ENCODE data around the gene KIF16B.

KIF16B gene

GRCh38 chr20:16394784-16395183, 178.5 kb downstream of the KIF16B start:
- no peak overlapping the region for H3K27ac ChIP-seq (ENCODE audit: low read depth, low read length)
- no peak overlapping the region for H3K4me3 ChIP-seq (ENCODE audit: low read depth in 1 of 2, low read length in 2 of 2)
- no peaks in the 10 kb centered on the region for H3K27me3 ChIP-seq (ENCODE audit: control insufficient read depth in 1 of 2, insufficient read depth in 2 of 2, low read length in 2 of 2)
- peaks cover 13 to 14% of the 10 kb centered on the region in 2 donors for H3K36me3 ChIP-seq (ENCODE audit: control insufficient read depth in 1 of 2, insufficient read depth in 2 of 2, low read length in 2 of 2)
- peaks cover 0 to 10% of the 10 kb centered on the region in 2 donors for H3K4me1 ChIP-seq (ENCODE audit: control insufficient read depth in 1 of 2, insufficient read depth in 2 of 2, low read length in 2 of 2)
- no peaks in the 10 kb centered on the region for H3K9me3 ChIP-seq (ENCODE audit: control insufficient read depth in 1 of 2, low read length in 2 of 2)
- no peak overlapping the region for H3K9ac ChIP-seq (ENCODE audit: low read depth in 1 of 2, low read length in 2 of 2)

GRCh38 chr20:16393836-16394235, 179.4 kb downstream of the KIF16B start:
- Histone ChIP-seq H3K27ac (ENCODE audit: low read depth, low read length) (no peak overlapping the region), H3K4me1 (ENCODE audit: control insufficient read depth in 1 of 2, insufficient read depth in 2 of 2, low read length in 2 of 2) (peaks cover 0 to 10% of the 10 kb centered on the region in 2 donors), H3K9me3 (ENCODE audit: control insufficient read depth in 1 of 2, low read length in 2 of 2) (no peaks in the 10 kb centered on the region), H3K27me3 (ENCODE audit: control insufficient read depth in 1 of 2, insufficient read depth in 2 of 2, low read length in 2 of 2) (no peaks in the 10 kb centered on the region), H3K36me3 (ENCODE audit: control insufficient read depth in 1 of 2, insufficient read depth in 2 of 2, low read length in 2 of 2) (peaks cover 9 to 15% of the 10 kb centered on the region in 2 donors), H3K9ac (ENCODE audit: low read depth in 1 of 2, low read length in 2 of 2) (no peak overlapping the region), H3K4me3 (ENCODE audit: low read depth in 1 of 2, low read length in 2 of 2) (no peak overlapping the region)

- Histone ChIP-seq H3K27me3 (ENCODE audit: control insufficient read depth in 1 of 2, insufficient read depth in 2 of 2, low read length in 2 of 2) (no peaks in the 10 kb centered on the region), H3K27ac (ENCODE audit: low read depth, low read length) (no peak overlapping the region), H3K4me1 (ENCODE audit: control insufficient read depth in 1 of 2, insufficient read depth in 2 of 2, low read length in 2 of 2) (peaks cover 0 to 10% of the 10 kb centered on the region in 2 donors), H3K4me3 (ENCODE audit: low read depth in 1 of 2, low read length in 2 of 2) (no peak overlapping the region), H3K9ac (ENCODE audit: low read depth in 1 of 2, low read length in 2 of 2) (no peak overlapping the region), H3K36me3 (ENCODE audit: control insufficient read depth in 1 of 2, insufficient read depth in 2 of 2, low read length in 2 of 2) (peaks cover 9 to 15% of the 10 kb centered on the region in 2 donors), H3K9me3 (ENCODE audit: control insufficient read depth in 1 of 2, low read length in 2 of 2) (no peaks in the 10 kb centered on the region)
These were observed 180.0 kb downstream of the KIF16B start for GRCh38 chr20:16393297-16393696.

GRCh38 chr20:16392346-16392745, 180.9 kb downstream of the KIF16B start:
- Histone ChIP-seq H3K4me1 (ENCODE audit: control insufficient read depth in 1 of 2, insufficient read depth in 2 of 2, low read length in 2 of 2) (peaks cover 0 to 10% of the 10 kb centered on the region in 2 donors), H3K27me3 (ENCODE audit: control insufficient read depth in 1 of 2, insufficient read depth in 2 of 2, low read length in 2 of 2) (no peaks in the 10 kb centered on the region), H3K36me3 (ENCODE audit: control insufficient read depth in 1 of 2, insufficient read depth in 2 of 2, low read length in 2 of 2) (peaks cover 15 to 17% of the 10 kb centered on the region in 2 donors), H3K27ac (ENCODE audit: low read depth, low read length) (no peak overlapping the region), H3K9ac (ENCODE audit: low read depth in 1 of 2, low read length in 2 of 2) (no peak overlapping the region), H3K4me3 (ENCODE audit: low read depth in 1 of 2, low read length in 2 of 2) (no peak overlapping the region), H3K9me3 (ENCODE audit: control insufficient read depth in 1 of 2, low read length in 2 of 2) (no peaks in the 10 kb centered on the region)

- H3K36me3 ChIP-seq (ENCODE audit: control insufficient read depth in 1 of 2, insufficient read depth in 2 of 2, low read length in 2 of 2): peaks cover 15 to 21% of the 10 kb centered on the region in 2 donors
- H3K9me3 ChIP-seq (ENCODE audit: control insufficient read depth in 1 of 2, low read length in 2 of 2): no peaks in the 10 kb centered on the region
- no peak overlapping the region for H3K27ac ChIP-seq (ENCODE audit: low read depth, low read length)
- H3K4me3 ChIP-seq (ENCODE audit: low read depth in 1 of 2, low read length in 2 of 2): no peak overlapping the region
- peaks cover 0 to 10% of the 10 kb centered on the region in 2 donors for H3K4me1 ChIP-seq (ENCODE audit: control insufficient read depth in 1 of 2, insufficient read depth in 2 of 2, low read length in 2 of 2)
- no peak overlapping the region for H3K9ac ChIP-seq (ENCODE audit: low read depth in 1 of 2, low read length in 2 of 2)
- no peaks in the 10 kb centered on the region for H3K27me3 ChIP-seq (ENCODE audit: control insufficient read depth in 1 of 2, insufficient read depth in 2 of 2, low read length in 2 of 2)
These were observed 182.3 kb downstream of the KIF16B start for GRCh38 chr20:16390991-16391390.

GRCh38 chr20:16388731-16389130, 184.5 kb downstream of the KIF16B start:
- no peak overlapping the region for H3K4me3 ChIP-seq (ENCODE audit: low read depth in 1 of 2, low read length in 2 of 2)
- peaks cover 15 to 31% of the 10 kb centered on the region in 2 donors for H3K36me3 ChIP-seq (ENCODE audit: control insufficient read depth in 1 of 2, insufficient read depth in 2 of 2, low read length in 2 of 2)
- peaks cover 0 to 7% of the 10 kb centered on the region in 2 donors for H3K4me1 ChIP-seq (ENCODE audit: control insufficient read depth in 1 of 2, insufficient read depth in 2 of 2, low read length in 2 of 2)
- H3K27me3 ChIP-seq (ENCODE audit: control insufficient read depth in 1 of 2, insufficient read depth in 2 of 2, low read length in 2 of 2): no peaks in the 10 kb centered on the region
- H3K27ac ChIP-seq (ENCODE audit: low read depth, low read length): no peak overlapping the region
- no peak overlapping the region for H3K9ac ChIP-seq (ENCODE audit: low read depth in 1 of 2, low read length in 2 of 2)
- H3K9me3 ChIP-seq (ENCODE audit: control insufficient read depth in 1 of 2, low read length in 2 of 2): no peaks in the 10 kb centered on the region

GRCh38 chr20:16387666-16388065, 185.6 kb downstream of the KIF16B start:
- H3K9ac ChIP-seq (ENCODE audit: low read depth in 1 of 2, low read length in 2 of 2): no peak overlapping the region
- no peak overlapping the region for H3K27ac ChIP-seq (ENCODE audit: low read depth, low read length)
- peaks cover 15 to 37% of the 10 kb centered on the region in 2 donors for H3K36me3 ChIP-seq (ENCODE audit: control insufficient read depth in 1 of 2, insufficient read depth in 2 of 2, low read length in 2 of 2)

GRCh38 chr20:16385891-16386290, 187.4 kb downstream of the KIF16B start:
- H3K27me3 ChIP-seq (ENCODE audit: control insufficient read depth in 1 of 2, insufficient read depth in 2 of 2, low read length in 2 of 2): no peaks in the 10 kb centered on the region
- H3K9me3 ChIP-seq (ENCODE audit: control insufficient read depth in 1 of 2, low read length in 2 of 2): no peaks in the 10 kb centered on the region
- no peak overlapping the region for H3K27ac ChIP-seq (ENCODE audit: low read depth, low read length)
- peaks cover 7 to 32% of the 10 kb centered on the region in 2 donors for H3K36me3 ChIP-seq (ENCODE audit: control insufficient read depth in 1 of 2, insufficient read depth in 2 of 2, low read length in 2 of 2)
- no peak overlapping the region for H3K4me3 ChIP-seq (ENCODE audit: low read depth in 1 of 2, low read length in 2 of 2)
- no peaks in the 10 kb centered on the region for H3K4me1 ChIP-seq (ENCODE audit: control insufficient read depth in 1 of 2, insufficient read depth in 2 of 2, low read length in 2 of 2)
- H3K9ac ChIP-seq (ENCODE audit: low read depth in 1 of 2, low read length in 2 of 2): no peak overlapping the region

More at GRCh38 chr20:16387666-16388065, 185.6 kb downstream of the KIF16B start:
- no peaks in the 10 kb centered on the region for H3K4me1 ChIP-seq (ENCODE audit: control insufficient read depth in 1 of 2, insufficient read depth in 2 of 2, low read length in 2 of 2)
- H3K4me3 ChIP-seq (ENCODE audit: low read depth in 1 of 2, low read length in 2 of 2): no peak overlapping the region
- no peaks in the 10 kb centered on the region for H3K9me3 ChIP-seq (ENCODE audit: control insufficient read depth in 1 of 2, low read length in 2 of 2)
- H3K27me3 ChIP-seq (ENCODE audit: control insufficient read depth in 1 of 2, insufficient read depth in 2 of 2, low read length in 2 of 2): no peaks in the 10 kb centered on the region

GRCh38 chr20:16385462-16385861, 187.8 kb downstream of the KIF16B start:
- Histone ChIP-seq H3K9me3 (ENCODE audit: control insufficient read depth in 1 of 2, low read length in 2 of 2) (no peaks in the 10 kb centered on the region), H3K27ac (ENCODE audit: low read depth, low read length) (no peak overlapping the region), H3K9ac (ENCODE audit: low read depth in 1 of 2, low read length in 2 of 2) (no peak overlapping the region), H3K27me3 (ENCODE audit: control insufficient read depth in 1 of 2, insufficient read depth in 2 of 2, low read length in 2 of 2) (no peaks in the 10 kb centered on the region), H3K4me3 (ENCODE audit: low read depth in 1 of 2, low read length in 2 of 2) (no peak overlapping the region), H3K4me1 (ENCODE audit: control insufficient read depth in 1 of 2, insufficient read depth in 2 of 2, low read length in 2 of 2) (no peaks in the 10 kb centered on the region), H3K36me3 (ENCODE audit: control insufficient read depth in 1 of 2, insufficient read depth in 2 of 2, low read length in 2 of 2) (peaks cover 7 to 34% of the 10 kb centered on the region in 2 donors)

GRCh38 chr20:16381444-16381843, 191.8 kb downstream of the KIF16B start:
- H3K9me3 ChIP-seq (ENCODE audit: control insufficient read depth in 1 of 2, low read length in 2 of 2): no peaks in the 10 kb centered on the region
- no peak overlapping the region for H3K9ac ChIP-seq (ENCODE audit: low read depth in 1 of 2, low read length in 2 of 2)
- H3K36me3 ChIP-seq (ENCODE audit: control insufficient read depth in 1 of 2, insufficient read depth in 2 of 2, low read length in 2 of 2): peaks cover 3 to 46% of the 10 kb centered on the region in 2 donors
- no peak overlapping the region for H3K4me3 ChIP-seq (ENCODE audit: low read depth in 1 of 2, low read length in 2 of 2)
- H3K27me3 ChIP-seq (ENCODE audit: control insufficient read depth in 1 of 2, insufficient read depth in 2 of 2, low read length in 2 of 2): no peaks in the 10 kb centered on the region
- H3K4me1 ChIP-seq (ENCODE audit: control insufficient read depth in 1 of 2, insufficient read depth in 2 of 2, low read length in 2 of 2): no peaks in the 10 kb centered on the region
- H3K27ac ChIP-seq (ENCODE audit: low read depth, low read length): no peak overlapping the region
